ENCODE measurements around the gene CENPX. TPM values are rescaled to one million over a fixed set of nuclear protein-coding genes. Genes with fewer than 3 reads are reported as not detected.

Gene CENPX
- total and polyA plus RNA-seq, 2 of the 13 experiments (the other 11 are each of a cell fraction or from before 2014, with no cell fraction given): 92.7 to 170 TPM

- TF ChIP-seq KLF16 (CRISPR knock-in tag; IDR thresholded peaks at IDR 0.05) (peak in 1 of 2 experiments; percentile 98; a peak in 2 of 4 replicates), MZF1 (CRISPR knock-in tag; IDR thresholded peaks at IDR 0.05; ENCODE audit: borderline replicate concordance) (peak; percentile 91; the same call in 1 of the 2 replicates), GTF2F1 (IDR thresholded peaks at IDR 0.05; ENCODE audit: low read length) (no peak), PRDM15 (CRISPR knock-in tag; IDR thresholded peaks at IDR 0.05) (no peak; the same call in none of the 2 replicates), PLSCR1 (CRISPR knock-in tag; IDR thresholded peaks at IDR 0.05; ENCODE audit: borderline replicate concordance) (no peak; the same call in 1 of the 2 replicates), FOXJ3 (CRISPR knock-in tag; IDR thresholded peaks at IDR 0.05; ENCODE audit: borderline replicate concordance) (peak; percentile 74; the same call in 1 of the 2 replicates), ATF2 (CRISPR knock-in tag; IDR thresholded peaks at IDR 0.05) (peak; percentile 44; the same call in 1 of the 2 replicates), CTCF (CRISPR knock-in tag; IDR thresholded peaks at IDR 0.05) (no peak; the same call in 1 of the 2 replicates), ZNF777 (CRISPR knock-in tag; IDR thresholded peaks at IDR 0.05) (peak; percentile 41), ZNF841 (CRISPR knock-in tag; IDR thresholded peaks at IDR 0.05; ENCODE audit: borderline replicate concordance) (peak; percentile 92; the same call in 1 of the 2 replicates), PBX2 (CRISPR knock-in tag; IDR thresholded peaks at IDR 0.05) (no peak), YEATS4 (CRISPR knock-in tag; IDR thresholded peaks at IDR 0.05; ENCODE audit: borderline replicate concordance) (peak; percentile 89), GABPA (IDR thresholded peaks at IDR 0.05; ENCODE audit: low read depth, low read length) (no peak), GABPA (CRISPR knock-in tag; IDR thresholded peaks at IDR 0.05; ENCODE audit: low read depth) (0 out of 2 replicates have a peak, but pooled peaks have one; percentile 7), BRD4 (CRISPR knock-in tag; IDR thresholded peaks at IDR 0.05) (peak; percentile 97), ZNF326 (CRISPR knock-in tag; IDR thresholded peaks at IDR 0.05; ENCODE audit: borderline replicate concordance) (peak; percentile 97), CC2D1A (CRISPR knock-in tag; IDR thresholded peaks at IDR 0.05) (peak; percentile 98), SKI (IDR thresholded peaks at IDR 0.05; ENCODE audit: partially characterized antibody) (peak; percentile 68), ZNF790 (CRISPR knock-in tag; IDR thresholded peaks at IDR 0.05; ENCODE audit: borderline replicate concordance) (peak; percentile 21; the same call in 1 of the 2 replicates), TGIF2 (CRISPR knock-in tag; IDR thresholded peaks at IDR 0.05) (peak; percentile 78; the same call in 1 of the 2 replicates)
These were observed 30.2 kb downstream of the CENPX start (continued) for GRCh38 chr17:81992306-81993102.

All from HepG2 (cell line).